Kidney (tissue), 14 donors: Measurements from ENCODE around the gene ADAT3. TPM values are rescaled to one million over a fixed set of nuclear protein-coding genes. Genes with fewer than 3 reads are reported as not detected.

Experiments used
- DNase-seq, 5 donors: peaks; one replicate each; pipeline ENCODE4 v3.0.0-alpha.2; 2013 to 2020
- FAIRE-seq: peaks from 2 replicates; lab custom pipeline; 2012; peaks lifted over from hg19 to GRCh38; lab: Jason Lieb, UNC
- H3K27ac ChIP-seq, 2 donors: one replicate each; pipeline ENCODE4 v1.7.0; 2013; ENCODE audit warnings: low read depth in 2 of 2, low read length in 2 of 2, inconsistent platforms in 1 of 2
- H3K27me3 ChIP-seq: one replicate; pipeline ENCODE4 v1.7.1; 2013; ENCODE audit warnings: low read length, inconsistent platforms; ENCODE audit not compliant: control insufficient read depth, insufficient read depth
- H3K36me3 ChIP-seq, 3 donors: one replicate each; pipeline versions ENCODE4 v1.7.0 to v1.7.1; 2013; ENCODE audit warnings: low read length in 3 of 3, control low read depth in 1 of 3, inconsistent platforms in 1 of 3; ENCODE audit not compliant: insufficient read depth in 3 of 3, control insufficient read depth in 2 of 3
- H3K4me1 ChIP-seq, 3 donors: one replicate each; pipeline versions ENCODE4 v1.7.0 to v1.7.1; 2013; ENCODE audit warnings: low read length in 3 of 3, inconsistent platforms in 1 of 3, low read depth in 1 of 3; ENCODE audit not compliant: control insufficient read depth in 2 of 3, insufficient read depth in 2 of 3
- H3K4me3 ChIP-seq, 3 donors: one replicate each; pipeline versions ENCODE4 v1.7.0 to v1.8.1; 2013; ENCODE audit warnings: low read length in 3 of 3, control low read depth in 1 of 3, inconsistent platforms in 1 of 3
- H3K9ac ChIP-seq, 3 donors: one replicate each; pipeline versions ENCODE4 v1.7.0 to v1.7.1; 2013; ENCODE audit warnings: low read length in 3 of 3, control low read depth in 1 of 3, inconsistent platforms in 1 of 3
- H3K9me3 ChIP-seq, 3 donors: one replicate each; pipeline versions ENCODE4 v1.7.0 to v1.7.1; 2013; ENCODE audit warnings: low read length in 3 of 3, control low read depth in 1 of 3, inconsistent platforms in 1 of 3; ENCODE audit not compliant: control insufficient read depth in 2 of 3, insufficient read depth in 1 of 3
- intact Hi-C: fragments of 100-400 bp; cut with DNase I; formaldehyde crosslinking; loops from one replicate; pipeline ENCODE4 v1.11.1; 2022
- polyA plus RNA-seq: library from polyadenylated mRNA; stranded (reverse); fragments of 350-450 nt; fragmentation: Illumina TruSeq; extraction: RNeasy Lipid Tissue Mini Kit (QIAGEN cat#74804); gene quantifications from one replicate; pipeline ENCODE4 v1.2.3, GENCODE V29; 2014; ENCODE audit warnings: low read depth, low replicate concordance; ENCODE audit not compliant: insufficient read depth
- total RNA-seq: library from RNA; stranded (reverse); fragmentation: NEBNext Ultra II Directional; extraction: Animal tissue kit (Norgen Biotek cat#: 25700); gene quantifications from one replicate; pipeline ENCODE4 v1.2.1, GENCODE V29; 2021
- TF ChIP-seq, protein P1 (sequence below): IDR thresholded peaks from 3 replicates; pipeline ENCODE4 v1.5.1; 2012; ENCODE audit warnings: mild to moderate bottlenecking, moderate library complexity, borderline replicate concordance; ENCODE audit not compliant: insufficient read depth; ENCODE audit errors: extremely low read depth
- donor health status: control.
- donor health status: control.
- donor health status: control.
- donor health status: control.
- donor health status: control.
- donor health status: DM: yes; HTN: yes; CAD: no.
- donor health status: Normal renal cell carcinoma (clear cell type).

Gene ADAT3
- total and polyA plus RNA-seq, 2 donors from 2014 or later: 6.1 to 10.3 TPM

DNA sequence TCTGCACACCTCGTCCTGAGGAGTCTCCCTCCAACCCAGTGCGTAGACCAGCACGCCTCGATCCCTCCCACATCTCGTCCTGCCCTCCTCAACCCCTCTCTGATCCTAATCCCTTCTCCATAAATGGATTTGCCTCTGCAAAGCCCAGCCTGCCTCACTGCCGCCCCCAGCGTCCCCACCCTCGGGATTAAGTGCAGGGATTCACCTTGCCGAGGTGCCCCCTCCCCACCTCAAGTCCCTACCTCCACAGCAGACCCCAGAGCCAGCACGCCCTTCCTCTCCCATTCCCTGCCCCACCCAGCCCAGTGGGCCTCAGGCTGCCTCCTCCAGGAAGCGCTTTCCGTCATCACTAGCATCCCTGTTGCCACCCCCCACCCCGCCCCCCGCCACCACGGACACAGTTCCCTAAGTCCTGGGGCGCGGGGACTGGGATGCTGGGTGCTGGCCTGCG is 45.8 kb upstream of the ADAT3 start:
- FAIRE-seq: no peak
- intact Hi-C loops: no loop called here
- Histone ChIP-seq H3K9ac (no peak overlapping the region), H3K4me1 (peaks cover 0 to 38% (median 16%) of the 10 kb centered on the region in 3 donors), H3K4me3 (peak overlapping the region in 1 of 3 donors; percentile 21), H3K27me3 (no peaks in the 10 kb centered on the region), H3K9me3 (no peaks in the 10 kb centered on the region), H3K27ac (no peak overlapping the region), H3K36me3 (no peaks in the 10 kb centered on the region)
- TF ChIP-seq, protein P1, sequence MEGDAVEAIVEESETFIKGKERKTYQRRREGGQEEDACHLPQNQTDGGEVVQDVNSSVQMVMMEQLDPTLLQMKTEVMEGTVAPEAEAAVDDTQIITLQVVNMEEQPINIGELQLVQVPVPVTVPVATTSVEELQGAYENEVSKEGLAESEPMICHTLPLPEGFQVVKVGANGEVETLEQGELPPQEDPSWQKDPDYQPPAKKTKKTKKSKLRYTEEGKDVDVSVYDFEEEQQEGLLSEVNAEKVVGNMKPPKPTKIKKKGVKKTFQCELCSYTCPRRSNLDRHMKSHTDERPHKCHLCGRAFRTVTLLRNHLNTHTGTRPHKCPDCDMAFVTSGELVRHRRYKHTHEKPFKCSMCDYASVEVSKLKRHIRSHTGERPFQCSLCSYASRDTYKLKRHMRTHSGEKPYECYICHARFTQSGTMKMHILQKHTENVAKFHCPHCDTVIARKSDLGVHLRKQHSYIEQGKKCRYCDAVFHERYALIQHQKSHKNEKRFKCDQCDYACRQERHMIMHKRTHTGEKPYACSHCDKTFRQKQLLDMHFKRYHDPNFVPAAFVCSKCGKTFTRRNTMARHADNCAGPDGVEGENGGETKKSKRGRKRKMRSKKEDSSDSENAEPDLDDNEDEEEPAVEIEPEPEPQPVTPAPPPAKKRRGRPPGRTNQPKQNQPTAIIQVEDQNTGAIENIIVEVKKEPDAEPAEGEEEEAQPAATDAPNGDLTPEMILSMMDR: no peak
- DNase-seq: peak in 2 of 5 donors; percentile 14 to 72

DNA sequence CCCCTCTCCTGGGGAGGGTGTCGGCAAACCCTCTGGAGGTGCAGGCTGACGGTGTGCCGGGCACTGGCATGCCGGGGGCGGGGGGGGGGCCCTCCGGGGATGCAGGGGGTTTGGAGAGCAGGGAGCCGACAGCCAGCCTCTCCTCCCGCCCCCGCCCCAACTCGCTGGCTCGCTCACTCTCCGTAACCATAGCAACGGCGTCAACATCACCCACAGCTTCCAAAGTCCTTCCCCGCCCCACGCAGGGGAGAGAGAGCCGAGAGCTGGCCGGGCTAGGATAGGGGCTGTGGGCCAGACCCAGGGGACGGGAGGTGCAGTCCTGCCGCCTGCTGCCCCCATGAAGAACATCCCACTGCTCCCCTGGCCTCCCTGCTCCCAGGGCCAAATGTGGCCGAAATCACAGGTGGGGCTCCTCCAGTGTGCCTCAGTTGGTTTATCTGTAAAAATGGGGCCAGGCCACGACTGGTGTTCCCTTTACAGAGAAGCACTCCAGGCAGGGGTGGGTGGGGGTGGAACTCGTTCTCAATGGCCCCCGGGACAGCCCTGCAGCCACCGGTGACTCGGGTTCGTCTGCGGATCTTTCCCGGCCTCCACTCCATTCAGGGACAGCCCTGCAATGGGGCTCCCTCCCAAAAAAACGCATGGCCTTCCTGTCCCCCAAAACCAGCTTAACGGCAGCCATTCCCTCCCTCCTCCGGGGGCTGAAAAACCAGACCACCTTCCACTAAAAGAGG is 45.0 kb upstream of the ADAT3 start:
- Histone ChIP-seq H3K4me1 (peaks cover 0 to 38% (median 16%) of the 10 kb centered on the region in 3 donors), H3K9me3 (no peaks in the 10 kb centered on the region), H3K27me3 (no peaks in the 10 kb centered on the region), H3K9ac (no peak overlapping the region), H3K36me3 (no peaks in the 10 kb centered on the region), H3K4me3 (peak overlapping the region in 1 of 3 donors; percentile 21), H3K27ac (no peak overlapping the region)
- intact Hi-C loops: no loop called here
- FAIRE-seq (no peak), DNase-seq (peak; percentile 84 to 96 (median 91))
- TF ChIP-seq, protein P1: no peak

DNA sequence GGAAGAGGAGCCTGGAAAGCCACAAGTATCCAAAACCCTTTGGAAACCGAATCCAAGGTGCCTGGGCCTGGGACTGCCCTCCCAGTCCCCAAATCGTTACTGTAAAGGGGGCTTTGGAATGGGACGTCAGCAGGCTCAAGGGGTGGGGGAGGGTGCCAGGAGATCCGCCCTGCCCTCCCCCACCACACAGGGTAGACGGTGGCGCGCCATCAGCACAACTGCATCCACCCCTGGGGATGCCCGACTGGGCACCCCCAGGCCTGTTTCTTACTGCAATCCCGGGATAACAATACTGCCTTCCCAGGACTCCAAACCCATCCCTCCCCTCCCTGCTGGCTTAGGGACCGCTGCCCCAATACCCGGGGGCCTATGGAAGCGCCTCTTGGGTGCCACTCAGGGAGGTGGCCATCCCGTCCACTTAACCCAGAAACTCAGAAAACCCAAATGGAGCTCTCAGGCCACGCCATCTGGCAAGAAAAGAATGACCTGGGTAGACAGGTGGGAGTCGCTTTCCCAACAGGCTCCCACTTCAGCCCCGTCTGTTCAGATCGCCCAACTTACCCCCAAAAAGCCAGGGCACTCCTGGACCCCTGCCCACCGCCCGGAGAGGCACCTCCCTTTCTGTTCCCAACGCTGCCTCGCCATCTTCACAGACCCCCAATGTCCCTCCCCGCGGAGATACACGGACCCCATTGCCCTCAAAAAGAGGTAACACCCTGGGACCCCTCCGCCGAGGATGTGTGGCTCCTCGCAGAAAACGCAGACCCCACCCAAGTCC is 44.2 kb upstream of the ADAT3 start:
- Histone ChIP-seq H3K9me3 (no peaks in the 10 kb centered on the region), H3K36me3 (no peaks in the 10 kb centered on the region), H3K4me3 (peak overlapping the region in 1 of 3 donors; percentile 1), H3K4me1 (peaks cover 0 to 34% (median 16%) of the 10 kb centered on the region in 3 donors), H3K27ac (no peak overlapping the region), H3K9ac (no peak overlapping the region), H3K27me3 (no peaks in the 10 kb centered on the region)
- TF ChIP-seq, protein P1: no peak
- FAIRE-seq: no peak
- DNase-seq: peak in 1 of 5 donors; percentile 29
- intact Hi-C loops: no loop called here
